Testis (tissue), 2 donors: Measurements from ENCODE around the gene HYAL4.

Source experiments
- CTCF ChIP-seq, 3 experiments: fragments of 450-650 bp in 2 of 3; fragments of 200-600 bp in 1 of 3; sonication (generic) in 1 of 3; IDR thresholded peaks; one replicate each; pipeline ENCODE4 v1.5.1; 2016 to 2019; ENCODE audit warnings: antibody characterized with exemption in 3 of 3, mild to moderate bottlenecking in 2 of 3, moderate library complexity in 1 of 3
- POLR2A ChIP-seq: fragments of 450-650 bp; IDR thresholded peaks from one replicate; pipeline ENCODE4 v1.6.1; 2017; ENCODE audit warnings: antibody characterized with exemption, mild to moderate bottlenecking, moderate library complexity

GRCh38 chr7:123811056-123811455, 33.9 kb upstream of the HYAL4 start:
- TF ChIP-seq CTCF (IDR thresholded peaks at IDR 0.05) (no peak), POLR2A (no peak)
